ENCODE measurements around the gene OR6C6. TPM values are rescaled to one million over a fixed set of nuclear protein-coding genes. Genes with fewer than 3 reads are reported as not detected.

Gene OR6C6
- total and polyA plus RNA-seq, 10 of the 15 experiments (the other 5 are each of a cell fraction or from before 2014, with no cell fraction given), result not detected

GRCh38 chr12:55289999-55290398, 6.4 kb downstream of the OR6C6 start:
- intact Hi-C loops (cut with micrococcal nuclease; ENCODE audit: unreplicated experiment) (no loop called here), in situ Hi-C loops (cut with MboI) (no loop called here)
- DNase-seq (ENCODE audit: low read depth, low spot score) (no peak), ATAC-seq (no peak), FAIRE-seq (no peak)
- Histone ChIP-seq H2AFZ (ENCODE audit: control insufficient read depth, low read depth, low read length) (no peak overlapping the region), H3K27me3 (replicated peaks in 1 of 2; ENCODE audit: control insufficient read depth in 2 of 2, insufficient read depth in 2 of 2, low read length in 1 of 2) (no peaks in the 10 kb centered on the region), H3K4me3 (no peak overlapping the region), H3K9ac (ENCODE audit: control insufficient read depth, insufficient read depth, low read length) (no peak overlapping the region), H3K79me2 (ENCODE audit: control insufficient read depth, insufficient read depth, low read length) (no peaks in the 10 kb centered on the region), H3K27ac (ENCODE audit: control insufficient read depth, insufficient read depth) (no peak overlapping the region), H3K4me2 (ENCODE audit: control insufficient read depth, insufficient read depth) (no peak overlapping the region), H4K20me1 (ENCODE audit: control insufficient read depth, insufficient read depth) (no peaks in the 10 kb centered on the region), H3K4me1 (ENCODE audit: control insufficient read depth, insufficient read depth, low read length) (no peaks in the 10 kb centered on the region), H3K9me3 (replicated peaks; ENCODE audit: control insufficient read depth, insufficient read depth, low read length) (no peaks in the 10 kb centered on the region), H3K36me3 (ENCODE audit: control insufficient read depth in 2 of 2, insufficient read depth in 2 of 2, low read length in 1 of 2) (no peaks in the 10 kb centered on the region)
- no TSS peak for BruUV-seq (replicated peaks)
- TF ChIP-seq SMARCA5 (IDR thresholded peaks at IDR 0.05), result no peak
- TF ChIP-seq IRF3 (IDR thresholded peaks at IDR 0.05), result no peak
- POLR2A ChIA-PET, result no interaction called here
- 0% methylated on average over 2 of the region's 2 CpGs for WGBS (ENCODE audit: insufficient coverage, insufficient replicate concordance, low lambda C conversion rate, missing lambda C conversion rate)
- RAD21 ChIA-PET (ENCODE audit: unreplicated experiment), result no interaction called here
- CTCF ChIA-PET, result interaction anchor here (0.9 kb wide), 1 partner anchor 331 kb away, joined by 4 read pairs; no protein-coding TSS in a partner anchor
- SMC1A ChIA-PET (ENCODE audit: uncharacterized antibody, unreplicated experiment), result no interaction called here

- no peaks in the 10 kb centered on the region for H3K36me3 ChIP-seq (ENCODE audit: control insufficient read depth in 2 of 2, insufficient read depth in 2 of 2, low read length in 1 of 2)
- intact Hi-C loops (cut with micrococcal nuclease; ENCODE audit: unreplicated experiment), result no loop called here
- no peak overlapping the region for H3K9ac ChIP-seq (ENCODE audit: control insufficient read depth, insufficient read depth, low read length)
- in situ Hi-C loops (cut with MboI), result no loop called here
- no peaks in the 10 kb centered on the region for H3K27me3 ChIP-seq (replicated peaks in 1 of 2; ENCODE audit: control insufficient read depth in 2 of 2, insufficient read depth in 2 of 2, low read length in 1 of 2)
- H3K79me2 ChIP-seq (ENCODE audit: control insufficient read depth, insufficient read depth, low read length), result no peaks in the 10 kb centered on the region
- no peak overlapping the region for H3K4me3 ChIP-seq
- H3K9me3 ChIP-seq (replicated peaks; ENCODE audit: control insufficient read depth, insufficient read depth, low read length), result no peaks in the 10 kb centered on the region
- H4K20me1 ChIP-seq (ENCODE audit: control insufficient read depth, insufficient read depth), result no peaks in the 10 kb centered on the region
- ChIA-PET CTCF (no interaction called here), POLR2A (no interaction called here), SMC1A (ENCODE audit: uncharacterized antibody, unreplicated experiment) (no interaction called here), RAD21 (ENCODE audit: unreplicated experiment) (no interaction called here)
- ATAC-seq (no peak), DNase-seq (ENCODE audit: low read depth, low spot score) (no peak), FAIRE-seq (no peak)
- H3K4me1 ChIP-seq (ENCODE audit: control insufficient read depth, insufficient read depth, low read length), result no peaks in the 10 kb centered on the region
- H2AFZ ChIP-seq (ENCODE audit: control insufficient read depth, low read depth, low read length), result no peak overlapping the region
- H3K27ac ChIP-seq (ENCODE audit: control insufficient read depth, insufficient read depth), result no peak overlapping the region
- no TSS peak for BruUV-seq (replicated peaks)
- 0% methylated on average over 2 of the region's 2 CpGs for WGBS (ENCODE audit: insufficient coverage, insufficient replicate concordance, low lambda C conversion rate, missing lambda C conversion rate)
- no peak overlapping the region for H3K4me2 ChIP-seq (ENCODE audit: control insufficient read depth, insufficient read depth)
- TF ChIP-seq ZBTB4 (CRISPR knock-in tag; IDR thresholded peaks at IDR 0.05), result no peak
- no peak for TF ChIP-seq RAD51 (IDR thresholded peaks at IDR 0.05)
- no peak for TF ChIP-seq CBX3 (IDR thresholded peaks at IDR 0.05; ENCODE audit: borderline replicate concordance, low read depth)
- TF ChIP-seq PML (IDR thresholded peaks at IDR 0.05; ENCODE audit: low read length), result no peak
- TF ChIP-seq ELK1 (IDR thresholded peaks at IDR 0.05; ENCODE audit: low read depth, low read length), result no peak
- no peak for TF ChIP-seq NFXL1 (IDR thresholded peaks at IDR 0.05; ENCODE audit: borderline replicate concordance)
- TF ChIP-seq SUPT20H (IDR thresholded peaks at IDR 0.05; ENCODE audit: borderline replicate concordance, control insufficient read depth, low read depth, low read length), result no peak
- no peak for TF ChIP-seq CTCF (IDR thresholded peaks at IDR 0.05 in 2 of 3, conservative IDR thresholded peaks at IDR 0.05 in 1 of 3; ENCODE audit: control insufficient read depth in 2 of 3, extremely low read depth in 1 of 3, insufficient read depth in 1 of 3, low read depth in 3 of 3, low read length in 3 of 3)
- no peak for TF ChIP-seq SPI1 (IDR thresholded peaks at IDR 0.05; ENCODE audit: borderline replicate concordance, insufficient read depth, low read depth, low read length)
Measured at GRCh38 chr12:55280991-55281390, 15.4 kb downstream of the OR6C6 start.

All from GM12878 (cell line).